HG02571 (cell line): Measurements from ENCODE around the gene ADAM12.
A peak's percentile ranks its signal among the peaks of the same experiment; 100 is the strongest.
"Not testable (repeated sequence)": the region's sequence is repeated elsewhere in the genome, so short reads cannot be mapped to it uniquely, and the experiment has no call there.

Experiments used
- ATAC-seq: cut with Tn5 transposase; IDR thresholded peaks from one replicate; pipeline ENCODE4 v1.9.1; 2021; ENCODE audit warnings: mild to moderate bottlenecking, moderate library complexity; ENCODE audit not compliant: unreplicated experiment

Gene ADAM12

GRCh38 chr10:126064512-126064911 is 323.8 kb downstream of the ADAM12 start:
- no peak for ATAC-seq

- ATAC-seq: no peak
These were observed 324.9 kb downstream of the ADAM12 start for GRCh38 chr10:126063353-126063791.

- no peak for ATAC-seq
These were observed 325.9 kb downstream of the ADAM12 start for GRCh38 chr10:126062131-126063032.

GRCh38 chr10:126061526-126061925 is 326.8 kb downstream of the ADAM12 start:
- ATAC-seq: no peak

- no peak for ATAC-seq
These were observed 327.9 kb downstream of the ADAM12 start for GRCh38 chr10:126060261-126060931.

- ATAC-seq: no peak
These were observed 329.0 kb downstream of the ADAM12 start for GRCh38 chr10:126059076-126059826.

GRCh38 chr10:126058507-126058906 is 329.8 kb downstream of the ADAM12 start:
- ATAC-seq: no peak

- no peak for ATAC-seq
These were observed 330.2 kb downstream of the ADAM12 start for GRCh38 chr10:126058104-126058503.

GRCh38 chr10:126057494-126057893 is 330.8 kb downstream of the ADAM12 start:
- ATAC-seq: no peak

GRCh38 chr10:126054191-126054590 is 334.1 kb downstream of the ADAM12 start:
- ATAC-seq: no peak

- ATAC-seq: no peak
These were observed 336.1 kb downstream of the ADAM12 start for GRCh38 chr10:126052171-126052570.

GRCh38 chr10:126049759-126050700 is 338.2 kb downstream of the ADAM12 start:
- ATAC-seq: no peak

GRCh38 chr10:126047749-126048148 is 340.5 kb downstream of the ADAM12 start:
- not testable (repeated sequence) for ATAC-seq

GRCh38 chr10:126046831-126047230 is 341.4 kb downstream of the ADAM12 start:
- ATAC-seq: no peak

GRCh38 chr10:126045861-126046260 is 342.4 kb downstream of the ADAM12 start:
- no peak for ATAC-seq

- no peak for ATAC-seq
These were observed 344.9 kb downstream of the ADAM12 start for GRCh38 chr10:126043389-126043788.

GRCh38 chr10:126042906-126043305 is 345.4 kb downstream of the ADAM12 start:
- no peak for ATAC-seq

- no peak for ATAC-seq
These were observed 345.9 kb downstream of the ADAM12 start for GRCh38 chr10:126042354-126042753.

- ATAC-seq: peak; percentile 100
These were observed 346.5 kb downstream of the ADAM12 start for GRCh38 chr10:126041804-126042231.

- no peak for ATAC-seq
These were observed 347.2 kb downstream of the ADAM12 start for GRCh38 chr10:126041117-126041516.
